Stimulated activated CD8-positive, alpha-beta memory T cell treated with anti-CD3 and anti-CD28 coated beads, Interleukin-4, amount 100 ng/mL, for 4 hours (primary cell): ENCODE measurements around the gene NAA16.
A peak's percentile ranks its signal among the peaks of the same experiment; 100 is the strongest.
"Not testable (repeated sequence)": the region's sequence is repeated elsewhere in the genome, so short reads cannot be mapped to it uniquely, and the experiment has no call there.

Experiments used
- DNase-seq, 2 donors: peaks; one replicate each; pipeline ENCODE4 v3.0.0-alpha.2; 2020; ENCODE audit warnings: low read depth in 2 of 2, low spot score in 1 of 2

Gene NAA16

DNA sequence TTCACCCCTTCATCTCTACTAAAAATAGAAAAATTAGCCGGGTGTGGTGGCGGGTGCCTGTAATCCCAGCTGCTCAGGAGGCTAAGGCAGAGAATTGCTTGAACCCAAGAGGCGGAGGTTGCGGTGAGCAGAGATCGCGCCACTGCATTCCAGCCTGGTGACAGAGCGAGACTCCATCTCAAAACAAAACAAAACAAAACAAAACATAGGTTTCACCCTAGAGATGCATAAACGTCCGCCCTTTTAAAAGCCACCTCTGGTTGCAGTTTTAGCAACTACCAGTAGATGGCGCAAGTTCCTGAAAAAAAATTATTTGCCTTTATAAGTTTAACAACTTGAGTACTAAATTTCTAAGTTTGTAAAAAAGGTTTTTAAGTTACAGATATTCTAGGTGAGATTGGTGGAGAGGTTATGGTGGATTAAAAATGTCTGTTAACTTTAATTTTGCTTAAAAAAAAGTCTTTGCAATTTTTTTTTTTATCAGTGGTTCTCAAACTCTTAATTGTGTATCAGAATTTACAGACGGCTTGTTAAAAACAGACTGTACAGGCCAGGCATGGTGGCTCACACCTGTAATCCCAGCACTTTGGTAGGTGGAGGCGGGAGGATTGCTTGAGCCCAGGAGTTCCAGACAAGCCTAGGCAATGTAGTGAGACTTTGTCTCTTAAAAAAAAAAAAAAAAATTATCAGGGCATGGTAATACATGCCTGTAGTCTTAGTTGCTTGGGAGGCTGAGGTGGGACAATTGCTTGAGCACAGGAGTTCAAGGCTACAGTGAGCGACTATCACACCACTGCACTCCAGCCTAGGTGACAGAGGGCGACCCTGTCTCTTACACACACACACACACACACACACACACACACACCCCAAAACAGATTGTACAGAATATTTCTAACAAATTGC, 42.1 kb downstream of the NAA16 start:
- DNase-seq: peak in 1 of 2 donors; percentile 18

DNA sequence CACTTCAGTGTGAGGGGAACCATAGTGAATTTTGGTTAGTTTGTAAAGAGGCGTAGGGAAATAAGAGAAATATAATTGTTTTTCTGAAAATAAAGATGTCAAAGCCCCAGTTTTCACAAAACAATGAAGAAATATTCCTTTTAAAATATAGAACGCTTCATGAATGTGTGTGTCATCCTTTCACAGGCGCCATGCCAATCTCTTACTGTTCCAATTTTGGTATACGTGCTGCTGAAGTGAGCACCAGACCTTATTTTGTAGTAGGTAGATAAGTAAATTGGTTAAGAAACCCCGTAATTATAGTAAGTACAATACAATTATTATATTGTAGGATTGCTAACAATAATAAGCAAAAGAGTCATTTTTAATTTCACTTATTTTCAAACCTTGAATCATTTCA, 43.3 kb downstream of the NAA16 start:
- no peak for DNase-seq

DNA sequence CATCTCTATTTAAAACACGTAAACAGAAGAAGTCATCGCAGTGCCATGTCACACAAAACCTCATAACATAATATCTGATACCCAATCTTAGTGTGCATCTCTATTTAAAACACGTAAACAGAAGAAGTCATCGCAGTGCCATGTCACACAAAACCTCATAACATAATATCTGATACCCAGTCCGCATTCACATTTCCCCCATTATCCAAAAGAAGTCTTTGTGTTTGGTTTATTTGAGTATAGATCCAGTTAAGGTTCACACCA, 45.2 kb downstream of the NAA16 start:
- not testable (repeated sequence) for DNase-seq

DNA sequence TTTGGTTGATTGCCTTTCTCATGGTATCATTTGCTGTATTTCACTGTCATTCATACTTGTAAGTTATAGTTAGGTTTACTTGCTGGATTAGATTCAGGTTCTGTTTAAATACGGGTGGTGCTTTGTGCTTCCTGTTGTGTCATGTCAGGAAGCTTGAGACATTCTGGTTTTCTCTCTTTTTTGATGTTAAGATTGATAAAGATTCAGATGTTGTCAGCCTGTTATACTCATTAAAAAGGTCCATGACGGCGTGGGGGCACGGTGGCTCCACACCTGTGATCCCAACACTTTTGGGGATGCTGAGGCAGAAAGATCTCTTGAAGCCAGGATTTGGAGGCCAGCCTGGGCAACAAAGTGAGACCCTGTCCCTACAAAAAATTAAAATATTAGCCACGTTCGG, 45.7 kb downstream of the NAA16 start:
- DNase-seq: no peak

DNA sequence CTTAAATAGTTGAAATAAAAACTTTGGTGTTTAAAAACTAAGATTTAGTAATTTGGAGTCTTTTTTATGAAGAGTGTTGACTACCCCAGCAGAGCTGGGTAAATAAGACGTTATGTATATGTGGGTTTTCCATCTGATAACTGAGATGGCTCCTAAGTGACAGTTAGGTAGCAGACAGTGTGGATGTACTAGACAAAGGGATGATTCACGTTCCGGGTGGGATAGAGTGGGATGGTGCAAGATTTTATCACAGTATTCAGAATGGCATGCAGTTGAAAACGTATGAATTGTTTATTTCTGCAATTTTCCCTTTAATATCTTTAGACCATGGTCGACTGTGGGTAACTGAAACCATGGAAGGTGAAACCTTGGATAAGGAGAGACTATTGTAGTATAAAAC, 50.4 kb downstream of the NAA16 start:
- no peak for DNase-seq

DNA sequence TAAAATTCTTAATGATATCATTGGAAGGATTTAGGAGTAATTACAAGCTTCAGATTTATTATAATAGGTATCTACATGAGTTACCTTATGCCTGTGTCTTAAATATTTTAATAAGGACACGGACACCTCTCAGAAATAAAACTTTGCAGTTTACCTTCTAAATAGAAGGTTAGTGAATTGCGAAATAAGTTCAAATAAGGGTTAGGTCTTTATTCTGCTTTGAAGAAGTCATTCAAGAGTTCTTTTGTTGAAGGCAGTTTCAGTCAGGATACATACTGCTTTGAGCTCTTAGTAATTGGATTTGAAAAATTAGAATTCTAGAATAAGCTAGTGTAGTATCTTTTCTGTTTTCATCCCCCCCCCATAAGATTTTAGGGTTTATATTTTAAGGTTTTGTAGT, 53.0 kb downstream of the NAA16 start:
- no peak for DNase-seq

DNA sequence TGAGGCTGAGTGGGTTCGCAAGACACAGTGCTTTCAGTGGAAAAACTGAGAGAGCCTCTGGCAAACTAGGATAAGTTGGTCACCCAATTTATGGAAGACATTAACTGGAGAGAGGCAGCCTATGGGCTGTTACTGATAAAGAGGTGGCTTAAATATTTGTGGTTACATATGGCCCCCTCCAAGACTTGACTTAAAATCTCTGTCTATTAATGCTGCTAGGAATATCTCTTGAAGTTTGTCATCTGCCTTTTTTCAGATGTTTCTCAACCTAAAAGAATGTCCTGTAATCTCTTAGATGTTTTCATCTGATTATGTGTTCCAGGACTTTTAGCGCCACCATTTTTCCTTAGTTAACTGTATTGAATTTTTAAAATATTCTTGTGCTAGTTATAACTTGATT, 54.6 kb downstream of the NAA16 start:
- no peak for DNase-seq

DNA sequence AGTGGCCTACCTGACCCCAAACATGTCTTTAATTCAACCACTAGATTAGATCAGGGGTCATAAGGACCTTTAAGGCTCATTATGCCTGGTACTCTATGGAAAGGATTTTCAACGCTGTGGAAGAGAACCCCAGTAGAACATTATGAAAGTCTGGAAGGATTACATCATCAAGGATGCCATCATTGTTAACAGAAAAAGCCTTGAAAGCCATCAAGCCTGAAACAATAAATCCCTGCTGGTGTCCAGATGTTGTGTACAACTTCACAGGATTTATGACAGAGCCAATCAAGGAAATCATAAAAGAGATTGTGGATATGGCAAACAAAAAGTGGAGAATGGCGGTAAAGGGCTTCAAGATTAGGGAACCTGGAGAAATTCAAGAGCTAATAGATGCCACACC, 59.7 kb downstream of the NAA16 start:
- DNase-seq: no peak

DNA sequence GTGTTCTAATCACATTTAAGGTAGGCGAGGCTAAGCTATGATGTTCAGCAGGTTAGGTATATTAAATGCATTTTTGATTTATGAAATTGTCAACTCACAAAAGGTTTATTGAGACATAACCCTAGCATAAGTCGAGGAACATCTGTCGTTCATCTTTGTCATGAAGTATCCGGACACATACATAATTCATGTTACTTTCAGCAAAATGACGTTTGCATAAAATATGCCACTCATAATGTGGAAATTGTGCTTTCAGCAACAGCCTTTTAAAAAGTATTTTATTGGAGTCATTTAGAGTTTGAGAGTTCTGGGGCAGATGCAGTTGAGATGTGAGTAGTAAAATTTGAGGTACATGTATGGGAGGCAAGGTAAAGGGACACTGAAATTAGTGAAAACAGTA, 66.4 kb downstream of the NAA16 start:
- DNase-seq: no peak

DNA sequence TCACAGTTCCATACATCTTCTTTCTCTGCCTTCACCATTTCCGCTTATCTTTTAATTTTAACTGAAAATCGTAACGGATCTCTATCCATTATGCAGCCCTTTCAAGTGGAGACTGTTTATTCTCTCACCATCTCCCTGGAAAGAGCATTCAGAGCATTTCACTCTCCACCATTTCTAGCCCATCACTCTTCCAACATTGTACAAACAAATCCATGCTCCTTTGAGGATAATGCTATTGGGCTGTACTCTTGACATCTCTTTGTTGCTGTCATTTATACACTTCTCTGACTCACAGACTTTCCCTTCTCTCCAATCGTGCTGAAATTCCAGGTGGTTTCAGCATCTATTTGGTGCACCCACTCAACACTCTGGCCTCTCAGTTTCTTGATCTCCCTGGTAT, 71.4 kb downstream of the NAA16 start:
- no peak for DNase-seq

DNA sequence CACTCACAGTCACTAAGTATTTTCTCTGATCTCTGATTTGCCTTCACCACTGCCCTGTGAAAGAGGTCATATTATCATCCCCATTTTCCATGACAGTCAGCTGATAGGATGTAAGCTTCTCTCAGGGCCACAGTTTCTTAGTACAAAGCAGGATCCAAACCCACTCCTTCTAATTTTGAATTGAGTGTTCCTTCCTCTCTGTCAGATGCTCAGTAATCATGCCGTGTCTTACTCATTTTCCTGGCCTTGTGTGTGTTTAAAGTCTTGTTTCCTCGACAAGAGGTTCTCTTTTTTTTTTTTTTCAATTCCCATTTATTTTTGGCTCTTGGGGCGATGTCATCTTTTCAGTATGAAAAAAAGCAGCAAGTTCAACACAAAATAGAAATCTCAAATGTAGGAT, 72.3 kb downstream of the NAA16 start:
- DNase-seq: no peak

DNA sequence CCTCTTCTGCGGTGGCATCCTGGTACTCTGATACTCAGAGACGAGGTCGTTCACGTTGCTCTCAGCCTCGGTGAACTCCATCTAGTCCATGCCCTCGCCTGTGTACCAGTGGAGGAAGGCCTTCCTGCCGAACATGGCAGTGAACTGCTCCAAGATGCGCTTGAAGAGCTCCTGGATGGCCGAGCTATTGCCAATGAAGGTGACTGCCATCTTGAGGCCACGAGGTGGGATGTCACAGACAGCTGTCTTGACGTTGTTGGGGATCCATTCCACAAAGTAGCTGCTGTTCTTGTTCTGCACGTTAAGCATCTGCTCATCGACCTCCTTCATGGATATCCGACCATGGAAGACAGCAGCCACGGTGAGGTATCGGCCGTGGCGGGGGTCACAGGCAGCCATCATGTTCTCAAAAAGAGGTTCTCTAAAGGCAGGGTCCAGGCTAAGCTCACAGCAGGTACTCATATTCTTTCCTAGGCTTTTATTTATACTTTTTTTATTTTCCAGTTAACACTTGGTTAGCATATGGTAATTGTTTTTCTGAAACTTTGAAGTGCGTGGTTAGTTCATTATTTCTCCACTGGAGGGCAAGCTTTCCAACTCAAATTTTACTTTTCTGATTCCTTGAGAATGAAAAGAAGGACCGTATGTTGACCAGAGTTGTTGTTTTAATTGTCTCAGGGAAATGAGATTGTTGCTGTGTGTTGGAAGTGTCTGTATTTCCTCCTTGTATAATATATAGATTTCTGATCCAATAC, 73.9 kb downstream of the NAA16 start:
- DNase-seq: no peak

DNA sequence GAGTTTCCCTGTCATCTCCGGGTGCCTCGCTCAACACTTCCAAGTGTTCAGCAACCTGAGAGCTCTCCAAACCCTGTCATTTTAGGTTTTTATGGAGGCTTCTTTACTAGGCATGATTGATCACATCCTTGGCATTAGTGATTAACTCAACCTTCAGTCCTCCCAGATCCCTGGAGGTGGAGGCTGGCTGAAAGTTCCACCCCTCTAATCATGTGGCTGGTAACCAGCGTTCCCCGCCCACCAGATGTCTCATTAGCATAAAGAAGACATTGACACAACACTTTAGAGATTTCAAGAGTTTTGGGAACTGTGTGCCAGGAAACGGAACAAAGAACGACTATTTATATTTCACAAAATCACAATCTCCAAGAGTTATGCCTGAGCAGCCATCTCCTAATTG, 75.1 kb downstream of the NAA16 start:
- DNase-seq: no peak

DNA sequence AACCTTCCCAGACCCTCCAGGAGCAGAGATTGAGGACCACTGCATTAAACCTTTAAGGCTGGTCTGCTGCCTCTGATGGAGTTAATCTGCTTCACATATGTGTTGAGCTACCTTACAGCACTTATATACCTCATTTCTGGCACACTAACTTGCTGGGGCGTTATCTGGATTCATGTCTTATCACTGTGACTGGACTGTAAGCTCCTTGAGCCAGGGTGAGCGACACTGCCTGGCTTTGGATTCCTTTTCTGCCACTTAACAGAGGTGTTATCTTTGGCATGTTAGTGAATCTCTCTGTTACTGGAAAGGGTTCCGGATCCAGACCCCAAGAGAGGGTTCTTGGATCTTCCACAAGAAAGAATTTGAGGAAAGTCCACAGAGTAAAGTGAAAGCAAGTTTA, 76.5 kb downstream of the NAA16 start:
- no peak for DNase-seq

DNA sequence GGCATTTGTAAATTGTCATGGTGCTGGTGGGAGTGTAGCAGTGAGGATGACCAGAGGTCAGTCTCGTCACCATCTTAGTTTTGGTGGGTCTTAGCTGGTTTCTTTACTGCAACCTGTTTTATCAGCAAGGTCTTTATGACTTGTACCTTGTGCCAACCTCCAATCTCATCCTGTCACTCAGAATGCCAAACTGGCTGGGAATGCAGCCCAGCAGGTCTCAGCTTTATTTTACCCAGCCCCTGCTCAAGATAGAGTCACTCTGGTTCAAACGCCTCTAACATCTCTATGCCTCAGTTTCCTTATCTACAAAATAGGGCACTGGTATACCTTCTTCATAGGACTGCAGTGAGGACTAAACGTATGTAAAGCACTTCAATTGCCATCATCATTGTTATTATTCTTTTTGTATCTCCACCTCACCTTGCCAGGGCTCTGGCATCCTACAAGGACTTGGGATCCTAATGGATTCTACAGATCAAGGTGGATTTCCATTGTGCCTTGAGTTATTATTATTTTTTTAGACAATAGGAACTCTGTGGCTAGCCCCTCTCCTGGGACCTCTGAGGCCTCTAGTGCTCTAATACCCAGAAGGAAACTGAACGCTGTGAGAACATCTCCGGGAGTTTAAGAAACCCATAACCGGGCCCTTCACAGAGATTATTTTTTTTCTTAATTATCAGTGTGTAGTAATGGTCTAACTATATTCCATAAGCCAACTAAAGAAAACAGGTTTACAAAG, 77.2 kb downstream of the NAA16 start:
- DNase-seq: no peak

DNA sequence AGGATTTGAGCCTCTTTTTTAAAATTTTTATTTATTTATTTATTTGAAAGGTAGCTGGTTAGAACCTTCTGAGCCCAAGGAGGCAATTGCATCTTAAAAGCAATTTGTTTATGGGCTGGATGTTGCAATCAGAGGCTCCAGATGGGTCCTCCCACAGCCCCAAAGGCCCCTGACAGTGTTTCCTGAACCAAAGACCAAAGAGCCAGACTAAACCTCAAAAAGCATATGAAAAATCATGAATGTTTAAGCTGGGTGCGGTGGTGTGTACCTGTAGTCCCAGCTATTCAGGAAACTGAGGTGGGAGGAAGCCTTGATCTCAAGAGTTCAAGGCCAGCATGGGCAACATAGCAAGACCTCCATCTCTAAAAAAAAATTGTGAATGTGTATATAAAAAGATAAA, 78.5 kb downstream of the NAA16 start:
- DNase-seq: no peak

DNA sequence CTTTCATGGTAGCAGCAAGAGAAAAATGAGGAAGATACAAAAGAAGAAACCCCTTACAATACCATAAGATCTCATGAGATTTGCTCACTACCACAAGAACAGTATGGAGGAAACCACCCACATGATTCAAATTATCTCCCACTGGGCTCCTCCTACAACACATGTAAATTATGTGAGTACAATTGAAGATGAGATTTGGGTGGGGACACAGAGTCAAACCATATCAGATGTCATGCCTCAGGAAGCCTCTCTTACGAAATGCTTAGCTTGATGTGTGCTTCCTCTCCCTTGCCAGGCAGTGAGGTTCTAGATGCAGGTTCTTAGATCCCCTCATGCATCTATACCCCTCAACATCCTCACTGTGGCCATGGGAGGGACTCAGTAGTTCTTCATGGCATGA, 83.1 kb downstream of the NAA16 start:
- DNase-seq: no peak

DNA sequence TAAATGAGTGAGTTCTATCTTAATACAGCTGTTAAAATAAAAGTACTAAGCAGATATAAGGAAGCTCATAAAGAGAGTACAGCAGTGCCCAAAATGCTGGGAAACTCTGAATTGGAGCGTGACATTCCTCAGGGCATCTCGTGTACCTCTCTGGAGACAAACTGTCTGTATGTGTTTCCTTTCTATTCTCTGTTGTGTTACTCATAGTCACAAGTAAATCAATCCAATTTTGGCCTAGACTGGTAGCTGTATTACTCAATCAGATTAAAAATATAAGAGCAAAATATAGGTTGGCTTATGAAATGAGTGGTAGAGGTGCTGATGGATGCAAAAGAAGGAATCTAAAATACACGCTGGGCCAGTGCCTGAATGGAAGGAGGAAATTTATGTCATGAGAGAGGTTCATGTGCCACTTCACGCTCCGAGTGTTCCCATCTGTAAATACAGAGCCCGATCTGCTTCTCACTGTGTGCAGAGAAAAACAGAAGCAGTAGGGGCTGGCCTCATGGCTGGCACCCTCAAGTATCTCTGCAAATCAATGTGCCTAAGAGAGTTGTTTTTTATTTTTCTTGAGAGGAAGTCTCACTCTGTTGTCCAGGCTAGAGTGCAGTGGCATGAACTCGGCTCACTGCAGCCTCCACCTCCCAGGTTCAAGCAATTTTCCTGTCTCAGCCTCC, 87.6 kb downstream of the NAA16 start:
- DNase-seq: no peak

DNA sequence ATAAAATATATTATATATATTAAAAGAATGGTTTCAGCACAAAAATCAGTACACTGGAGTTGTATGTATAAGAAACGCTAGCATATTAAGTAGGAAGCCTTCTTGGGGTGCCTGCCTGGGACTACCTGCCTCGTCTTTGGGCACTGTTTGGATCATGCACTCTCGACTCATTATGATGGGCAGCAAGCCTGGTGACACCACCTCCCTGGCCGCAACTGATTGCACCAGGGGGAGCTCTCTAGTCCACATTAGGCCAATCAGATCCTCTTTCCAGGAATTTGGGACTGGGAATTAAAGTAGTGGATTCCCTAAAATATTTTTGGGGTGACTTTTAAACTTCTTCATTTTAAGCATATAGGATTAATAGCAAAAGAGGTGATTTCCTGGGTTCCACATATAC, 90.3 kb downstream of the NAA16 start:
- DNase-seq: no peak

DNA sequence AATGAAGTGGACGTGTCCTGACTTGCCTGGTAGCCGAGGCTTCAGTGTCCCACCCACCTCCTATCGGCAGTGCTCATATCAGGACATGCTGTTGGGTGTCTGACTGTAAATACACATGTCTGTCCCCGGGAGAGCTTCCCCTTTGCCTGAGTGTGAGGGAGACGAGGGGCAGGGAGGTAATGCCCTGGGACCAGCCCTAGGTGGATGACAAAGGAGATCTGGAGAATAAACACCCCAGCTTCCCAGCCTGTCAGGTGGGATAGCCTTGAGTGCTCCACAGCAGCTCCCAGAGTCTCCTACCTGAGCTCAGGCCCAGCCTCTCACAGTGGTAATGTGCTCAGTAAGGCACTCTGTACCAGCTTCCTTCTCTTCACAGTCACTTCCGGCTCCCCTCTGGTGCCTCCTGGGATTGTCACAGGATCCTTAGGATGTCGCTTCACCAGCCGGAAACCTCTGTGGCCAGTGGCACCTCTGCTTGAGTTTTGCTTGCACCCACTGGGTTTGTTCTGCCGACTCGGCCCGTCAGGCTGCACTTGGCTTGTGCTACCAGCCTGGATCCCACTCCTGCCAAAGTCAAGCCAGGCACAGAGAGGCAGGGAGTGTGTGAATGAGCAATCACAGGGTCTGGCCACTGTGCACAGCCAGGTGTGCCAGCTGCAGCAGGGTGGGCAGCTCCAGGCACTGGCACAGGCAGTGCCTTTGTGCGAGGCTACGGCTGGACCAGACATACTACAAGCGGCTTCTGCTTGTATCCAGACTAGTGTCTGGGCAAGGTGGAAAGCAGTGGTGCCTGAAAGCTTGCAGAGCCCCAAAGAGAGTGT, 91.8 kb downstream of the NAA16 start:
- DNase-seq: no peak

DNA sequence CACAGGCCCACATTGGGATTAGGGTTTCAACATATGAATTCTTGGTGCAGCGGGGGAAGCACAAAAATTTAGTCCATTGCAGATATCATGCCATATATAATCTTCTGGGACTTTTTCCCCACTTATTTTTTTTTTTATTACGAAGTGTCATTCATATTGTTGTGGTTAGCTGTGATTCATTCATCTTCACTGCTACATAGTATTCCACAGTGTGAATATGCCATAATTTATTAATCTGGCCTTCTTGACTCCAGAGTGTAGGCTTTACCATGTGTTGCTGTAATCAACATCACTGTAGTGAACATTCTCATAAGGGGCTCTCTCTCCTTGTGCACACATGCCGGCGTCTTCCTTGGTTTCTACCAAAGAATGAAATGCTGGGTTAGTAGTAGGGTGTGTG, 92.9 kb downstream of the NAA16 start:
- no peak for DNase-seq
